ENCODE results near the gene ATP1B2.
"Not testable (repeated sequence)": the region's sequence is repeated elsewhere in the genome, so short reads cannot be mapped to it uniquely, and the experiment has no call there.

Gene ATP1B2

DNA sequence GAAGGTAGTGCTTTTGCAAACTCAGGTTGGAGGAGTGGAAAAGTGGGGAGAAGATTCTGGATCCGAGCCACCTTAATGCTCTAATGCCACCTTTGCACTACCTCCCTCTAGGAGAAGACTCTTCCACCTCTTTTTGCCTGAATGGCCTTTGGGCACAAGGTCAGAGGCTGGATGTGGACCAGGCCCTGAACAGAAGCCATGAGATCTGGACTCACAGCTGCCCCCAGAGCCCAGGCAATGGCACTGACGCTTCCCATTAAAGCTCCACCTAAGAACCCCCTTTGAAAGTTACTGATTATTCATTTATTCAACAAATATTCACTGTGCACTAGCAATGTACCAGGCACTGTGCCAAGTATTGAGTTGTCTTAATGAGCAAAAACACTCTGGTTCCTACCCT is 17.6 kb upstream of the ATP1B2 start:
- FAIRE-seq (no peak), DNase-seq (ENCODE audit: insufficient read length, low spot score) (no peak)

- DNase-seq (ENCODE audit: insufficient read length, low spot score), result no peak
- no peak for FAIRE-seq
These were observed 16.3 kb upstream of the ATP1B2 start for GRCh38 chr17:7634384-7634783.

DNA sequence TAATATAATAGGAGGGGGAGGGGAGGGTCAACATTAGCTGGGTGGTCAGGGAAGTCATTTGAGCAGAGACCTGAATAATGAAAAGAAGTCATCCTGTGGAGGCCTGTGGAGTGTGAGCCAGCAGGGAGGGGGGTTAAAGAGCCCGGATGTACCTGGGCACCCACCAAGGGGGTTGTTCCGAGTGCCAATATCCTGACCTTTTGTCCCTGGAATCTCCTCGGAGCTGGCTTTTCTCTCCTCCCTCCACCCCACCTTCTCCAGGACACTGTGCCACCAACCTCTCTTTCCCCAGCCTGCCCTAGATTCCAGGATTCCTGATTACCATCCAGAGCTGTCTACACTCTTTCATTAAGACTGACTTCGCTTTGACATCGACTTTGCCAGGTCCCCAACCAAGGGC is 14.6 kb upstream of the ATP1B2 start:
- FAIRE-seq (no peak), DNase-seq (ENCODE audit: insufficient read length, low spot score) (no peak)

GRCh38 chr17:7640783-7641182 is 9.9 kb upstream of the ATP1B2 start:
- FAIRE-seq (no peak), DNase-seq (ENCODE audit: insufficient read length, low spot score) (no peak)

DNA sequence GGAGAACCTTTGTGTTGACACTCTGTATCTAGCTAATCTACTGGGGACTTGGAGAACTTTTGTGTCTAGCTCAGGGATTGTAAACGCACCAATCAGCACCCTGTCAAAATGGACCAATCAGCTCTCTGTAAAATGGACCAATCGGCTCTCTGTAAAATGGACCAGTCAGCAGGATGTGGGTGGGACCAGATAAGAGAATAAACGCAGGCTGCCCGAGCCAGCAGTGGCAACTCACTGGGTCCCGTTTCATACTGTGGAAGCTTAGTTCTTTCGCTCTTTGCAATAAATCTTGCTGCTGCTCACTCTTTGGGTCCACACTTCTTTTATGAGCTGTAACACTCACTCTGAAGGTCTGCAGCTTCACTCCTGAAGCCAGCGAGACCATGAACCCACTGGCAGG is 9.1 kb upstream of the ATP1B2 start:
- DNase-seq (ENCODE audit: insufficient read length, low spot score); FAIRE-seq: not testable (repeated sequence)

GRCh38 chr17:7644775-7645174 is 6.0 kb upstream of the ATP1B2 start:
- no peak for FAIRE-seq

DNA sequence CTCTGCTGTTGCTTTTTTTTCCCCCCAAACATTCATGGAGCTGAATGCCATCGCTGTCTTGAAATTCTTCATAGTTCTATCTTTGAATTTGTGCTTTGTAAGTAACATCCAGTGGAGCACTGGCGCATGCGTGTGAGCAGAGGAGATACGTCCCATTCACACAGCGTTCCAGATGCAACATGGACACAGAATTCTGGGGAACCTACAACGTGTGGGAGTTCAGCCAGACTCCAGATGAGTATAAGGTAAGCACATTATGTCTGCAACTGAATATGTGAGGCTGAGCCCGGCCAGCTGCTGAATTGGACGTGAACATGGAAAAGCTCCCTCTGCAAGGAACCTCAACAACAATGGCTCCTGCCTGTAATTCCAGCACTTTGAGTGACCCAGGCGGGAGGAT is 4.3 kb upstream of the ATP1B2 start:
- FAIRE-seq, result no peak
- no peak for DNase-seq (ENCODE audit: insufficient read length, low spot score)

More at GRCh38 chr17:7644775-7645174, 6.0 kb upstream of the ATP1B2 start:
- DNase-seq (ENCODE audit: insufficient read length, low spot score), result no peak

- FAIRE-seq, result no peak
- no peak for DNase-seq (ENCODE audit: insufficient read length, low spot score)
These were observed 3.7 kb upstream of the ATP1B2 start for GRCh38 chr17:7647018-7647417.

GRCh38 chr17:7651097-7651664 is 455 bp downstream of the ATP1B2 start:
- DNase-seq (ENCODE audit: insufficient read length, low spot score), result no peak
- no peak for FAIRE-seq

GRCh38 chr17:7651665-7652387 is 1.1 kb downstream of the ATP1B2 start:
- no peak for DNase-seq (ENCODE audit: insufficient read length, low spot score)
- no peak for FAIRE-seq

DNA sequence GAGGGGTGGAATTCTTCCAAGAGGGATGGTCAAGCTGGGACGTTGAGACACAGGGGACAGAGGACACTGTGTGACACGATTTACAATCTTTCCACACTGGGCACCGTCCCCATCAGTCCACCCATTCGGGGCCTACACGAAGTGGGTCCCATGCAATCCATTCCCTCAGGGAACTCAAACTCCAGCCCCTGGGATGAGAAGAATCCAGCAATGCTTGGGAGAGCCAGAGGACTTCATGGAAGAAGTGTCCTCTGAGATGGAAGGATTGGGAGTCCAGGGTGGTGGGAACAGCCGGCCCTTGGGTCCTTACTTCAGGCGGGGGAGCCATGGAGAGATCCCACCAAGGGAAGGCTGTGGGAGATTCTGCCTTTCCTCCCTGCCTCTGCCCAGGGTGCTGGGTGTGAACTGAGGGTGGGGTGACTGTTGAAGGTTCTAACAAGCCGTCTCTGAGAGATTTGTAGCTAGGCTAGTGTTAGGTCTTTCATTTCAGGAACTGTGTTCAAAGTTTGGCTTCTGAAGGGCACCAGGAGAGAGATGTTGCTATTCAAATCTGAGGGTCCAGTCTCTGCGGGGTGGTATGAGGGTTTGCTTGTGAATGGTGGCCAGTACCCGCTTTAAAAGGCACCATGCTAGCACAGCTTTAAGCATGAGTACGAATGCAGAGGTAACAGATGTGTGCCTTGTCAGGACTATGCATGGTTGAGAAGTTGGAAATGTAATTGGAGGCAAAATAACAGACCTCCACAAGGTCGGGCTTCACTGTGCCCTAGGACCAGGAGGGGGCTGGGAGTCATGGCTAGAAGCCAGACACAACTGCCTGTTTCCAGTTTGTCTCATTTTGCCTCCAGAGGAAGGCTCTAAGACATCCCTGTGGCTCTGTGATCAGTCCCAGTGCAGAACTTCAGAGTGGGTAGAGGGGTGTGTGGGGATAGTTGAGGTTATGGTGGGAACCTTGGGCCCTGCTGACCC is 1.9 kb downstream of the ATP1B2 start:
- DNase-seq (ENCODE audit: insufficient read length, low spot score) (no peak), FAIRE-seq (no peak)

- DNase-seq (ENCODE audit: insufficient read length, low spot score) (no peak), FAIRE-seq (no peak)
These were observed 4.3 kb downstream of the ATP1B2 start for GRCh38 chr17:7654832-7655540.

- FAIRE-seq, result no peak
These were observed 4.8 kb downstream of the ATP1B2 start for GRCh38 chr17:7655541-7655840.

GRCh38 chr17:7656958-7657609 is 6.4 kb downstream of the ATP1B2 start:
- no peak for FAIRE-seq
- DNase-seq (ENCODE audit: insufficient read length, low spot score), result no peak

More at GRCh38 chr17:7655541-7655840, 4.8 kb downstream of the ATP1B2 start:
- DNase-seq (ENCODE audit: insufficient read length, low spot score), result no peak

DNA sequence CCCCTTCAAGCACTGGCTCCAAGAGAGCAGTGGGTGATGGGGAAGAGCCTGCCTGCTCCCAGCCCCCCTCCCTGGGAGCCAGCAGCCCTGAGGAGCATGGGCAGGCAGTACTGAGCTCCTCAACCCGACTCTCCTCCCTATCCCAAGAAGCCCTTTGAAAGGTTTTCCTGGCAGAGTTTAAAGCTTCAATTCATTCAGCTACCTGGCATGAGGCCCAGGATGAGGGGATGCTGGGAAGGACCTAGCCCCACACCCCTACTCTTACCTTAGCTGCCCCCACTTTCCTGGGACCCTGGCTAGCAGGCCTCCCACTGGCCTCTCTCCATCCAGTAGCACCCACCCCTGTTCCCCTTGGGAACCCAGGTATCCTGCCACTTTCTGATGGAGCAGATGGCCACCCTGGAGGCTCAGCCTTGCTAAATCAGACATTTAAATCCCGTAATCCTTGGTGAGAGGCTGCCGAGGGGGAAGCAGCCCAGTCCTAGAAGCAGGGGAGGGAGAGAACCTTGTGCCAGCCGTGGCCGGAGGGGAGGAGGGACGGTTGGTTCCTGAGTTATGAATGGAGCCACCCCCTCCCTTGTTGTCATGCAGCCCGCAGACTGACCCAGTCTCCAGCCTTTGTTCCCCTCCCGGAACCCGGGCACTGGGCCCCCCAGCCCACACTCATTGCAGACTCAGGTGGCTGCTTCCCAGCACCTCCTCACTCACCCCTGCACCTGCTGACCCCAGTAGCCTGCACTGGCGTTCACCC is 17.1 kb downstream of the ATP1B2 start:
- DNase-seq (ENCODE audit: insufficient read length, low spot score) (no peak), FAIRE-seq (no peak)

DNA sequence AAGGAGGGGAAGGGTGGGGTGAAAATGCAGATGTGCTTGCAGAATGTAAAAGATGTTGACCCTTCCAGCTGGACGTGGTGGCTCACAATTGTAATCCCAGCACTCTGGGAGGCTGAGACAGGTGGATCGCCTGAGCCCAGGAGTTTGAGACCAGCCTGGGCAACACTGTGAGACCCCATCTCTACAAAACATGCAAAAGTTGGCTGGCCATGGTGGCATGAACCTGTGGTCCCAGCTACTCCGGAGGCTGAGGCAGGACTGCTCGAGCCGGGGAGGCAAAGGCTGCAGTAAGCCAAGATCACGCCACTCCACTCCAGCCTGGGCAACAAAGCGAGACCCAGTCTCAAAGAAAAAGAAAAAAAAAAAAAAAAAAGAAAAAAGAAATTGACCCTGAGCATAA is 17.8 kb downstream of the ATP1B2 start:
- FAIRE-seq (no peak), DNase-seq (ENCODE audit: insufficient read length, low spot score) (no peak)

DNA sequence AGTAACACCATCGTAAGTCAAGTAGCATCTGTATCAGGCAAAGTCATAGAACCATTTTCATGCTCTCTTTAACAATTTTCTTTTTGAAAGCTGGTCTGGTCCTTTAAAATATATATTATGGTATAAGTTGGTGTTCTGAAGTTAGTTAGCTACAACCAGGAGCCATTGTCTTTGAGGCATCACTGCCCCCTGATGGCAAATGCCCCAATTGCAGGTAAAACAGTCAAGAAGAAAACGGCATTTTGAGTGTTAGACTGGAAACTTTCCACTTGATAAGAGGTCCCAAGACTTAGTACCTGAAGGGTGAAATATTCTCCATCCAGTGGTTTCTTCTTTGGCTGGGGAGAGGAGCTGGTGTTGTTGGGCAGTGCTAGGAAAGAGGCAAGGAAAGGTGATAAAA is 22.5 kb downstream of the ATP1B2 start:
- FAIRE-seq, result no peak
- no peak for DNase-seq (ENCODE audit: insufficient read length, low spot score)

GRCh38 chr17:7674934-7675333 is 24.2 kb downstream of the ATP1B2 start:
- FAIRE-seq (no peak), DNase-seq (ENCODE audit: insufficient read length, low spot score) (no peak)

- FAIRE-seq, result no peak
- no peak for DNase-seq (ENCODE audit: insufficient read length, low spot score)
These were observed 25.8 kb downstream of the ATP1B2 start for GRCh38 chr17:7676533-7676932.
